ENCODE results near the gene FADS1. TPM values are rescaled to one million over a fixed set of nuclear protein-coding genes. Genes with fewer than 3 reads are reported as not detected.

FADS1 gene
- total and polyA plus RNA-seq, 2 donors (not counting 3 experiments of a cell fraction or from before 2014, with no cell fraction given), result 110 to 121 TPM

DNA sequence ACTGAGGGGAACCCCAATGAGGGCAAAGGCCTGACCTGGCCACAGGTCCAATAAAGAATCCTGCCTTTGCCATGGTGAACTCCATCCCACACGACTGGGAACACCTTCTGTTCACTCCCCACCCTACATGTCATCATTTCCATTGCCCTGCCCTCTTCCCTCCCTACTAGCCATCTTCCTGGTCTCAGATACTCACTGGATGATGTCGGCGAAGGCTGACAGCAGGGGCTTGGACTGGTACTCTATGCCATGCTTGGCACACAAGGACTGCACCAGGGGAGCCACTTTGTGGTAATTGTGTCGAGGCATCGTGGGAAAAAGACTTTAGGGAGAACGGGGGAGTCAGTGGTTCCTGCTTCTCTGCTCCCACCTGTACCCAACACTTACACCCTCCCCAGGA is 14.2 kb downstream of the FADS1 start:
- intact Hi-C loops (cut with micrococcal nuclease) (no loop called here), dilution Hi-C loops (cut with MboI; ENCODE audit: extremely low pct_ligation_motif_present, low sequenced_read_pairs) (no loop called here)
- TF ChIP-seq, protein P1, sequence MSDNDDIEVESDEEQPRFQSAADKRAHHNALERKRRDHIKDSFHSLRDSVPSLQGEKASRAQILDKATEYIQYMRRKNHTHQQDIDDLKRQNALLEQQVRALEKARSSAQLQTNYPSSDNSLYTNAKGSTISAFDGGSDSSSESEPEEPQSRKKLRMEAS (IDR thresholded peaks at IDR 0.05; ENCODE audit: insufficient read depth, insufficient read length), result no peak
- TF ChIP-seq GATA2 (IDR thresholded peaks at IDR 0.05; ENCODE audit: insufficient read depth, insufficient read length, low read depth, low read length) (no peak), POLR2A (IDR thresholded peaks at IDR 0.05; ENCODE audit: low read depth, low read length) (no peak)
- no peak overlapping the region for H3K27ac ChIP-seq (ENCODE audit: insufficient read depth, low read depth, low read length)
- DNase-seq (ENCODE audit: low read depth, low spot score), result no peak
- BruUV-seq (replicated peaks), result no TSS peak
- peaks cover 11% of the 10 kb centered on the region for H3K79me2 ChIP-seq (ENCODE audit: control insufficient read depth, insufficient read depth, low read length)
- no peaks in the 10 kb centered on the region for H3K9me1 ChIP-seq (replicated peaks; ENCODE audit: control insufficient read depth, extremely low read depth, insufficient read depth, low read length)
- H3K4me2 ChIP-seq (ENCODE audit: insufficient read depth, low read length), result no peak overlapping the region
- H2AFZ ChIP-seq (ENCODE audit: low read depth, low read length), result no peak overlapping the region
- FAIRE-seq, result no peak
- no peaks in the 10 kb centered on the region for H3K9me3 ChIP-seq (replicated peaks; ENCODE audit: control insufficient read depth, insufficient read depth, low read length)
- CTCF ChIA-PET, result interaction anchor here (1.2 to 1.8 kb wide), 5 partner anchors 9 to 305 kb away, joined by 3 to 7 read pairs (median 4); partner anchors contain the start of gene FADS2
- H3K4me3 ChIP-seq (replicated peaks in 1 of 3; ENCODE audit: insufficient read depth in 1 of 3, low read depth in 1 of 3, low read length in 3 of 3), result no peak overlapping the region
- H3K27me3 ChIP-seq (ENCODE audit: control insufficient read depth in 2 of 2, insufficient read depth in 2 of 2, low read length in 2 of 2), result no peaks in the 10 kb centered on the region
- H4K20me1 ChIP-seq (replicated peaks; ENCODE audit: control insufficient read depth, extremely low read depth, insufficient read depth, low read length), result no peaks in the 10 kb centered on the region
- H3K4me1 ChIP-seq (ENCODE audit: control insufficient read depth, extremely low read depth, insufficient read depth, low read length), result peaks cover 15% of the 10 kb centered on the region
- POLR2A ChIA-PET, result no interaction called here
- H3K9ac ChIP-seq (replicated peaks; ENCODE audit: extremely low read depth, insufficient read depth, low read length), result no peak overlapping the region
- H3K36me3 ChIP-seq (ENCODE audit: control insufficient read depth in 2 of 2, extremely low read depth in 1 of 2, insufficient read depth in 2 of 2, low read length in 2 of 2), result peaks cover 10 to 22% of the 10 kb centered on the region in 2 experiments

GRCh38 chr11:61800331-61801281 is 16.2 kb downstream of the FADS1 start:
- no TSS peak for BruUV-seq (replicated peaks)
- FAIRE-seq (no peak), DNase-seq (ENCODE audit: low read depth, low spot score) (no peak)
- Histone ChIP-seq H3K27ac (ENCODE audit: insufficient read depth, low read depth, low read length) (no peak overlapping the region), H3K9me3 (replicated peaks; ENCODE audit: control insufficient read depth, insufficient read depth, low read length) (no peaks in the 10 kb centered on the region), H3K36me3 (ENCODE audit: control insufficient read depth in 2 of 2, extremely low read depth in 1 of 2, insufficient read depth in 2 of 2, low read length in 2 of 2) (peaks cover 8 to 24% of the 10 kb centered on the region in 2 experiments), H3K9ac (replicated peaks; ENCODE audit: extremely low read depth, insufficient read depth, low read length) (no peak overlapping the region), H3K27me3 (ENCODE audit: control insufficient read depth in 2 of 2, insufficient read depth in 2 of 2, low read length in 2 of 2) (no peaks in the 10 kb centered on the region), H2AFZ (ENCODE audit: low read depth, low read length) (no peak overlapping the region), H3K4me3 (replicated peaks in 1 of 3; ENCODE audit: insufficient read depth in 1 of 3, low read depth in 1 of 3, low read length in 3 of 3) (no peak overlapping the region), H3K4me1 (ENCODE audit: control insufficient read depth, extremely low read depth, insufficient read depth, low read length) (peaks cover 18% of the 10 kb centered on the region), H4K20me1 (replicated peaks; ENCODE audit: control insufficient read depth, extremely low read depth, insufficient read depth, low read length) (no peaks in the 10 kb centered on the region), H3K79me2 (ENCODE audit: control insufficient read depth, insufficient read depth, low read length) (peaks cover 25% of the 10 kb centered on the region), H3K4me2 (ENCODE audit: insufficient read depth, low read length) (no peak overlapping the region), H3K9me1 (replicated peaks; ENCODE audit: control insufficient read depth, extremely low read depth, insufficient read depth, low read length) (no peaks in the 10 kb centered on the region)
- ChIA-PET POLR2A (interaction anchor here (0.8 kb wide), 1 partner anchor 15 kb away, joined by 3 read pairs; no protein-coding TSS in a partner anchor), CTCF (interaction anchor here (1.3 to 4.3 kb wide), 8 partner anchors 13 to 307 kb away, joined by 3 to 134 read pairs (median 6); partner anchors contain the start of gene FADS2)
- intact Hi-C loops (cut with micrococcal nuclease), result no loop called here
- dilution Hi-C loops (cut with MboI; ENCODE audit: extremely low pct_ligation_motif_present, low sequenced_read_pairs), result no loop called here
- TF ChIP-seq, protein P2, sequence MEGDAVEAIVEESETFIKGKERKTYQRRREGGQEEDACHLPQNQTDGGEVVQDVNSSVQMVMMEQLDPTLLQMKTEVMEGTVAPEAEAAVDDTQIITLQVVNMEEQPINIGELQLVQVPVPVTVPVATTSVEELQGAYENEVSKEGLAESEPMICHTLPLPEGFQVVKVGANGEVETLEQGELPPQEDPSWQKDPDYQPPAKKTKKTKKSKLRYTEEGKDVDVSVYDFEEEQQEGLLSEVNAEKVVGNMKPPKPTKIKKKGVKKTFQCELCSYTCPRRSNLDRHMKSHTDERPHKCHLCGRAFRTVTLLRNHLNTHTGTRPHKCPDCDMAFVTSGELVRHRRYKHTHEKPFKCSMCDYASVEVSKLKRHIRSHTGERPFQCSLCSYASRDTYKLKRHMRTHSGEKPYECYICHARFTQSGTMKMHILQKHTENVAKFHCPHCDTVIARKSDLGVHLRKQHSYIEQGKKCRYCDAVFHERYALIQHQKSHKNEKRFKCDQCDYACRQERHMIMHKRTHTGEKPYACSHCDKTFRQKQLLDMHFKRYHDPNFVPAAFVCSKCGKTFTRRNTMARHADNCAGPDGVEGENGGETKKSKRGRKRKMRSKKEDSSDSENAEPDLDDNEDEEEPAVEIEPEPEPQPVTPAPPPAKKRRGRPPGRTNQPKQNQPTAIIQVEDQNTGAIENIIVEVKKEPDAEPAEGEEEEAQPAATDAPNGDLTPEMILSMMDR (IDR thresholded peaks at IDR 0.05; ENCODE audit: extremely low read depth in 1 of 2, insufficient read depth in 1 of 2, low read depth in 1 of 2, low read length in 2 of 2), result no peak
- no peak for TF ChIP-seq POLR2A (IDR thresholded peaks at IDR 0.05; ENCODE audit: low read depth, low read length)
- TF ChIP-seq EZH2 (IDR thresholded peaks at IDR 0.05; ENCODE audit: borderline replicate concordance, low read depth, low read length, severe bottlenecking), result no peak
- no peak for TF ChIP-seq JUN (IDR thresholded peaks at IDR 0.05; ENCODE audit: borderline replicate concordance, insufficient read depth, insufficient read length, low read depth)
- TF ChIP-seq, protein P1 (IDR thresholded peaks at IDR 0.05; ENCODE audit: insufficient read depth, insufficient read length), result no peak
- no peak for TF ChIP-seq MYC (IDR thresholded peaks at IDR 0.05; ENCODE audit: low read depth, low read length)
- no peak for TF ChIP-seq FOS (IDR thresholded peaks at IDR 0.05; ENCODE audit: borderline replicate concordance, insufficient read depth, low read length)
- TF ChIP-seq GATA2 (IDR thresholded peaks at IDR 0.05; ENCODE audit: insufficient read depth, insufficient read length, low read depth, low read length), result no peak
- TF ChIP-seq POLR2AphosphoS5 (IDR thresholded peaks at IDR 0.05; ENCODE audit: insufficient read depth, low read depth, low read length), result no peak

Measured in endothelial cell of umbilical vein (primary cell).